Natural killer cell (primary cell): Measurements from ENCODE around the gene KIRREL1. TPM values are rescaled to one million over a fixed set of nuclear protein-coding genes. Genes with fewer than 3 reads are reported as not detected.

Experiments used
- ATAC-seq, 3 donors: fragments of 150-1000 bp in 2 of 3; fragments of 200-7000 bp in 1 of 3; cut with Tn5 transposase; 1 replicate in 1 of 3; 2 replicates in 2 of 3; pipeline ENCODE4 v1.10.0; 2021; ENCODE audit warnings: mild to moderate bottlenecking in 2 of 3, moderate library complexity in 2 of 3
- DNase-seq, 2 donors: peaks; one replicate each; pipeline versions ENCODE4 v3.0.0 to v3.0.0-alpha.2; 2013 to 2021; ENCODE audit warnings: mixed read lengths in 1 of 2
- H3K27ac ChIP-seq: one replicate; pipeline ENCODE4 v1.5.1; 2013; ENCODE audit warnings: mild to moderate bottlenecking, low read length
- H3K27me3 ChIP-seq: one replicate; pipeline ENCODE4 v1.6.1; 2013; ENCODE audit warnings: low read length; ENCODE audit not compliant: control insufficient read depth, insufficient read depth
- H3K36me3 ChIP-seq: one replicate; pipeline ENCODE4 v1.6.1; 2013; ENCODE audit warnings: low read length; ENCODE audit not compliant: control insufficient read depth, insufficient read depth
- H3K4me1 ChIP-seq: one replicate; pipeline ENCODE4 v1.6.1; 2013; ENCODE audit warnings: low read length; ENCODE audit not compliant: control insufficient read depth, insufficient read depth
- H3K4me3 ChIP-seq: one replicate; pipeline ENCODE4 v1.5.1; 2013; ENCODE audit warnings: low read length
- H3K9me3 ChIP-seq: one replicate; pipeline ENCODE4 v1.6.1; 2013; ENCODE audit warnings: low read length; ENCODE audit not compliant: control insufficient read depth, insufficient read depth
- H3K27ac Mint-ChIP-seq, 2 donors: one replicate each; pipeline ENCODE4 v1.8.0; 2022; ENCODE audit warnings: mild to moderate bottlenecking in 2 of 2, mixed read lengths in 2 of 2, moderate library complexity in 1 of 2
- H3K27me3 Mint-ChIP-seq, 2 donors: one replicate each; pipeline ENCODE4 v1.8.0; 2022; ENCODE audit warnings: low read depth in 2 of 2, mixed read lengths in 2 of 2
- H3K36me3 Mint-ChIP-seq: one replicate; pipeline ENCODE4 v1.8.0; 2022; ENCODE audit warnings: mixed read lengths
- H3K4me1 Mint-ChIP-seq, 2 donors: one replicate each; pipeline ENCODE4 v1.8.0; 2022; ENCODE audit warnings: mixed read lengths in 2 of 2
- H3K4me3 Mint-ChIP-seq: one replicate; pipeline ENCODE4 v1.8.0; 2022; ENCODE audit warnings: mild to moderate bottlenecking, moderate library complexity, mixed read lengths
- H3K9me3 Mint-ChIP-seq, 2 donors: one replicate each; pipeline ENCODE4 v1.8.0; 2022; ENCODE audit warnings: mixed read lengths in 2 of 2
- CTCF ChIP-seq: fragments of 200-600 bp; IDR thresholded peaks from one replicate; pipeline ENCODE4 v1.8.0; 2022; ENCODE audit warnings: antibody characterized with exemption
- WGBS: methylation state at CpG from one replicate; pipeline ENCODE4 v1.1.7; 2013; ENCODE audit warnings: missing lambda C conversion rate; ENCODE audit not compliant: insufficient coverage; 5-methylcytosine and 5-hydroxymethylcytosine counted together
- intact Hi-C: fragments of 100-400 bp; cut with micrococcal nuclease; formaldehyde crosslinking; loops from one replicate; pipeline ENCODE4 v1.14.2; 2022
- total RNA-seq, 4 donors: library from RNA; stranded (reverse); fragments of 120-200 nt in 1 of 4; gene quantifications; one replicate each; pipeline versions ENCODE4 v1.2.3 to v1.2.4, GENCODE V29; 2013 to 2022

The KIRREL1 gene
- not detected for total RNA-seq
- not detected for total RNA-seq (2013)

- no peak within 1 kb of the TSS for H3K27ac ChIP-seq
- no peaks in the 10 kb centered on the region for H3K36me3 ChIP-seq
- no peak for TF ChIP-seq CTCF
- H3K9me3 ChIP-seq, result no peaks in the 10 kb centered on the region
- H3K27ac Mint-ChIP-seq, result no peak within 1 kb of the TSS
- ATAC-seq, result peak in 2 of 3 donors; percentile 21 to 38
- intact Hi-C loops, result loop anchor here (2.0 kb wide), 1 partner anchor 131 kb away; no protein-coding TSS in a partner anchor
- H3K36me3 Mint-ChIP-seq, result no peaks in the 10 kb centered on the region
- under 1% methylated on average over 62 of the region's 62 CpGs for WGBS
- peaks cover 27% of the 10 kb centered on the region for H3K27me3 ChIP-seq
- H3K27me3 Mint-ChIP-seq, result peaks cover 34 to 38% of the 10 kb centered on the region in 2 donors
- no peak within 1 kb of the TSS for H3K4me3 ChIP-seq
- peaks cover 0 to 10% of the 10 kb centered on the region in 2 donors for H3K4me1 Mint-ChIP-seq
- DNase-seq, result no peak
- no peaks in the 10 kb centered on the region for H3K9me3 Mint-ChIP-seq
- peaks cover 12% of the 10 kb centered on the region for H3K4me1 ChIP-seq
- H3K4me3 Mint-ChIP-seq, result peak within 1 kb of the TSS; percentile 83
Observed at GRCh38 chr1:157993147-157993917, at the start of gene KIRREL1. KIRREL1 (plus strand) TSS chr1:157993645; CDS start chr1:157993677, 32 bp downstream.

GRCh38 chr1:157944663-157945280 is 48.7 kb upstream of the KIRREL1 start:
- Histone ChIP-seq H3K27ac (no peak overlapping the region), H3K36me3 (no peaks in the 10 kb centered on the region), H3K9me3 (no peaks in the 10 kb centered on the region), H3K27me3 (no peaks in the 10 kb centered on the region), H3K4me1 (no peaks in the 10 kb centered on the region), H3K4me3 (no peak overlapping the region)
- WGBS, result 32% methylated on average over 4 of the region's 5 CpGs
- Mint-ChIP-seq H3K27ac (peak overlapping the region in 1 of 2 donors; percentile 31), H3K4me3 (no peak overlapping the region), H3K9me3 (no peaks in the 10 kb centered on the region), H3K4me1 (peaks cover 11 to 17% of the 10 kb centered on the region in 2 donors), H3K36me3 (no peaks in the 10 kb centered on the region), H3K27me3 (peaks cover 7 to 15% of the 10 kb centered on the region in 2 donors)
- peak in 1 of 3 donors; percentile 55 for ATAC-seq
- no peak for TF ChIP-seq CTCF
- intact Hi-C loops, result no loop called here
- no peak for DNase-seq

- Mint-ChIP-seq H3K4me1 (peaks cover 11 to 17% of the 10 kb centered on the region in 2 donors), H3K4me3 (no peak overlapping the region), H3K36me3 (no peaks in the 10 kb centered on the region), H3K27me3 (peaks cover 10 to 24% of the 10 kb centered on the region in 2 donors), H3K27ac (no peak overlapping the region), H3K9me3 (no peaks in the 10 kb centered on the region)
- no peaks in the 10 kb centered on the region for H3K9me3 ChIP-seq
- H3K4me1 ChIP-seq, result no peaks in the 10 kb centered on the region
- no peak for TF ChIP-seq CTCF
- no peak overlapping the region for H3K4me3 ChIP-seq
- H3K36me3 ChIP-seq, result no peaks in the 10 kb centered on the region
- no peak overlapping the region for H3K27ac ChIP-seq
- no peak for DNase-seq
- WGBS, result 65% methylated on average over 6 of the region's 6 CpGs
- intact Hi-C loops, result loop anchor here (1.0 kb wide), 1 partner anchor 368 kb away; no protein-coding TSS in a partner anchor
- no peak for ATAC-seq
- no peaks in the 10 kb centered on the region for H3K27me3 ChIP-seq
Observed at GRCh38 chr1:157948312-157949073, 45.0 kb upstream of the KIRREL1 start.
